Adrenal gland (tissue), 12 donors: ENCODE measurements around the gene IL18BP. TPM values are rescaled to one million over a fixed set of nuclear protein-coding genes. Genes with fewer than 3 reads are reported as not detected.

Source experiments
- DNase-seq, 7 donors: peaks; one replicate each; pipeline ENCODE4 v3.0.0-alpha.2; 2019 to 2020
- H3K27ac ChIP-seq, 5 donors: fragments of 200-600 bp; sonication (generic) in 4 of 5; 1 replicate in 3 of 5; 2 replicates in 2 of 5; pipeline versions ENCODE4 v1.5.1 to v1.8.0; 2016 to 2020; ENCODE audit warnings: mild to moderate bottlenecking in 1 of 5
- H3K27me3 ChIP-seq: fragments of 200-600 bp; 2 replicates; pipeline ENCODE4 v1.8.0; 2021
- H3K36me3 ChIP-seq, 2 donors: fragments of 200-600 bp; replicated peaks in 1 of 2; 1 replicate in 1 of 2; 2 replicates in 1 of 2; pipeline versions ENCODE4 v1.5.1 to v1.8.0; 2018 to 2022
- H3K4me1 ChIP-seq, 2 donors: fragments of 200-600 bp; replicated peaks in 1 of 2; 1 replicate in 1 of 2; 2 replicates in 1 of 2; pipeline versions ENCODE4 v1.5.1 to v1.8.0; 2018 to 2021
- H3K4me3 ChIP-seq, 4 donors: fragments of 200-600 bp; sonication (generic) in 3 of 4; one replicate each; pipeline ENCODE4 v1.5.1; 2016 to 2018
- H3K9me3 ChIP-seq, 3 donors: fragments of 200-600 bp; sonication (generic) in 1 of 3; replicated peaks in 1 of 3; 1 replicate in 2 of 3; 2 replicates in 1 of 3; pipeline versions ENCODE4 v1.5.1 to v1.8.0; 2016 to 2021
- CTCF ChIP-seq, 6 experiments: fragments of 450-650 bp in 4 of 6; fragments of 200-600 bp in 2 of 6; sonication (generic) in 1 of 6; IDR thresholded peaks; 1 replicate in 5 of 6; 2 replicates in 1 of 6; pipeline versions ENCODE4 v1.5.1 to v1.8.0; 2016 to 2021; ENCODE audit warnings: antibody characterized with exemption in 6 of 6, mild to moderate bottlenecking in 2 of 6, moderate library complexity in 1 of 6
- POLR2A ChIP-seq, 2 donors: fragments of 450-650 bp; IDR thresholded peaks; one replicate each; pipeline ENCODE4 v1.6.1; 2017; ENCODE audit warnings: antibody characterized with exemption in 2 of 2, mild to moderate bottlenecking in 2 of 2, moderate library complexity in 1 of 2
- WGBS, 4 donors: extraction: QIAGEN DNeasy Blood & Tissue Kit in 2 of 4; methylation state at CpG; one replicate each; pipeline versions ENCODE4 v1.1.5 to v1.1.7; 2013 to 2017; 5-methylcytosine and 5-hydroxymethylcytosine counted together
- intact Hi-C, 2 donors: fragments of 100-400 bp; cut with DNase I; formaldehyde crosslinking; loops; one replicate each; pipeline versions ENCODE4 v1.14.1 to v1.15.0; 2022 to 2023
- polyA plus RNA-seq, 3 donors: library from polyadenylated mRNA; stranded (reverse); fragments of 200-250 nt in 2 of 3; fragments of 350-450 nt in 1 of 3; fragmentation: Illumina TruSeq in 1 of 3; extraction: RNeasy Lipid Tissue Mini Kit (QIAGEN cat#74804) in 1 of 3; gene quantifications; one replicate each; pipeline ENCODE4 v1.2.3, GENCODE V29; 2013 to 2014
- total RNA-seq, 9 donors: library from RNA; depleted of rRNA in 4 of 9; stranded (reverse); fragments of >200 nt in 4 of 9; fragments of 120-200 nt in 1 of 9; fragmentation: NEBNext Ultra II Directional in 1 of 9; extraction: Animal tissue kit (Norgen Biotek cat#: 25700) in 1 of 9; gene quantifications; one replicate each; pipeline versions ENCODE4 v1.1.0 to v1.2.4, GENCODE V29; 2013 to 2023
- donor health status: healthy with polysubstance abuse.
- donor health status: Bipolar disorder and iron deficiency.
- donor health status: DM: yes; HTN: yes; CAD: no.
- donor health status: DM: no; HTN: no; CAD: no.
- donor health status: DM: no; HTN: no; CAD: no.
- donor health status: DM: yes; HTN: yes; CAD: no.

The IL18BP gene
- total and polyA plus RNA-seq, 12 donors = 3.2 to 41.2 (median 11.4) TPM

GRCh38 chr11:72002841-72003775, 4.4 kb downstream of the IL18BP start:
- H3K36me3 ChIP-seq = peaks cover 0 to 69% of the 10 kb centered on the region in 2 donors
- intact Hi-C loops = no loop called here
- no peaks in the 10 kb centered on the region for H3K9me3 ChIP-seq
- peak in 1 of 7 donors; percentile 55 for DNase-seq
- H3K27me3 ChIP-seq = no peaks in the 10 kb centered on the region
- no peak overlapping the region for H3K4me3 ChIP-seq
- TF ChIP-seq CTCF (IDR thresholded peaks at IDR 0.05) = no peak
- TF ChIP-seq POLR2A (IDR thresholded peaks at IDR 0.05) = no peak
- peak overlapping the region in 1 of 5 donors; percentile 92 for H3K27ac ChIP-seq
- 85 to 90% (median 87%) methylated on average over 9 to 12 of the region's 12 CpGs for WGBS, 4 donors
- peaks cover 9 to 29% of the 10 kb centered on the region in 2 donors for H3K4me1 ChIP-seq

- TF ChIP-seq CTCF (IDR thresholded peaks at IDR 0.05) (no peak), POLR2A (IDR thresholded peaks at IDR 0.05) (no peak)
- H3K4me1 ChIP-seq = peaks cover 9 to 28% of the 10 kb centered on the region in 2 donors
- intact Hi-C loops = no loop called here
- H3K9me3 ChIP-seq = no peaks in the 10 kb centered on the region
- no peaks in the 10 kb centered on the region for H3K27me3 ChIP-seq
- WGBS, 4 donors = 87 to 92% (median 88%) methylated on average over 14 to 20 of the region's 20 CpGs
- no peak overlapping the region for H3K27ac ChIP-seq
- peak in 2 of 7 donors; percentile 40 to 56 for DNase-seq
- no peak overlapping the region for H3K4me3 ChIP-seq
- H3K36me3 ChIP-seq = peaks cover 0 to 76% of the 10 kb centered on the region in 2 donors
Observed at GRCh38 chr11:72003776-72004171, 5.1 kb downstream of the IL18BP start.

- intact Hi-C loops = no loop called here
- DNase-seq = peak in 2 of 7 donors; percentile 30 to 52
- H3K36me3 ChIP-seq = peaks cover 0 to 85% of the 10 kb centered on the region in 2 donors
- no peak overlapping the region for H3K4me3 ChIP-seq
- H3K4me1 ChIP-seq = peaks cover 7 to 18% of the 10 kb centered on the region in 2 donors
- no peak for TF ChIP-seq CTCF (IDR thresholded peaks at IDR 0.05)
- TF ChIP-seq POLR2A (IDR thresholded peaks at IDR 0.05) = no peak
- H3K9me3 ChIP-seq = no peaks in the 10 kb centered on the region
- peak overlapping the region in 2 of 5 donors; percentile 36 to 54 for H3K27ac ChIP-seq
- WGBS, 4 donors = 76 to 93% (median 89%) methylated on average over 7 to 16 of the region's 16 CpGs
- no peaks in the 10 kb centered on the region for H3K27me3 ChIP-seq
Observed at GRCh38 chr11:72004515-72005346, 6.0 kb downstream of the IL18BP start.
